Measurements from ENCODE around the gene RYR3.

The RYR3 gene

DNA sequence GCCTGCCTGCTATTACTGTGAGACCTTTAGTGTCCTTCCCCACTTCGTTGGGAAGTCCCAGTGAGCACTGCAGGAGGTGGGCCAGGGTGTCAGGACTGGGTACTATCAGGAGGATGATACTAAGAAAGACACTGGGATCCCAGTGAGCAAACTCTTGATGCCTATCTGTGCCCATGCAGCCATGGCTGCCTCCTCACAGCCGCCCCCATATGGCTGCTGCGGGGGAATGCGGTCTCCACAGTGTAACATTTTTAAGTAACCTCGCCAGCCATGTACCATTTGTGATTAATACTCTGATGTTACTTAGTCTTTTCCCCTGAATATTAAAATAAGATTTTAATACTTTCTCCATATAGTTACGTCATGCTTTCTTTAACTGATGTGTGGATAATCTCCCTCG, 312.2 kb downstream of the RYR3 start:
- no peak for TF ChIP-seq CTCF (IDR thresholded peaks at IDR 0.05; ENCODE audit: borderline replicate concordance, insufficient read depth, low read depth, low read length)
- no peak overlapping the region for H3K4me3 ChIP-seq (ENCODE audit: low read depth, low read length)

- no peak overlapping the region for H3K4me3 ChIP-seq (ENCODE audit: low read depth, low read length)
- no peak for TF ChIP-seq CTCF (IDR thresholded peaks at IDR 0.05; ENCODE audit: borderline replicate concordance, insufficient read depth, low read depth, low read length)
Measured at GRCh38 chr15:33624439-33624838, 313.7 kb downstream of the RYR3 start.

DNA sequence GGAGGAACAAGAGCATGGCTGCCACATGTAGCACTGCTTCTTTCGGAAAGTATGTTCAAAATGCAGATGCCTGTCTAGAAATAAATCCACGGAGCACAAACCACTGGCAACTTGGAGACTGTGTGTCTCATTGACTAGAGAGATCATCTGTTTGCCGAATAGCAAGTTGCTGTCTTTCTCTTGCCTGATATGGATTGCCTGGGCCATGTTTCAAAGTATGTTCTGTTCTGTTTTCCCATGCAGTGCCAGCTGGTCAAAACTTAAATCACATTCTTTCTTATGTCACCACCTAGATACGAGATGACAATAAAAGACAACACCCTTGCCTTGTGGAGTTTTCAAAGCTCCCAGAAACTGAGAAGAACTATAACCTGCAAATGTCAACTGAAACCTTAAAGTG, 318.9 kb downstream of the RYR3 start:
- no peak overlapping the region for H3K4me3 ChIP-seq (ENCODE audit: low read depth, low read length)
- no peak for TF ChIP-seq CTCF (IDR thresholded peaks at IDR 0.05; ENCODE audit: borderline replicate concordance, insufficient read depth, low read depth, low read length)

- no peak for TF ChIP-seq CTCF (IDR thresholded peaks at IDR 0.05; ENCODE audit: borderline replicate concordance, insufficient read depth, low read depth, low read length)
- H3K4me3 ChIP-seq (ENCODE audit: low read depth, low read length): no peak overlapping the region
Measured at GRCh38 chr15:33636234-33636633, 325.5 kb downstream of the RYR3 start.

DNA sequence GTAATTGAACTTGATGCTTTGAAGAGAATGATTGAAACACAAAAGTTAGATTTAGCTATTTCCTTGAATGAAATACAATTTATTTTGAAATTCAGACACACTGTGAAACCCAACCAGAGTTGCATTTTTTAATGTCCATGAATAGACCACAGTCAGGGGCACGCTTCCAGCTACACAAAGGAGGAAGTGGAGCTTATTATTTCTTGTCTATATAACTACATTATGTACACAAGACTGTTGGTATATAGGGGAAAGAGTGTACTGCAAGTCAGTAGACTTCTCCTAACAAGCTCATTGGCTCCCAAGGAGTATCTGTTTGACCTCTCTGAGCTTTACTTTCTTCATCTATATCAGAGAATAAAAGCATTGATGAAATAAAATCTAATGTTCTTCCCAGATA, 326.2 kb downstream of the RYR3 start:
- no peak overlapping the region for H3K4me3 ChIP-seq (ENCODE audit: low read depth, low read length)
- TF ChIP-seq CTCF (IDR thresholded peaks at IDR 0.05; ENCODE audit: borderline replicate concordance, insufficient read depth, low read depth, low read length): no peak

- no peak for TF ChIP-seq CTCF (IDR thresholded peaks at IDR 0.05; ENCODE audit: borderline replicate concordance, insufficient read depth, low read depth, low read length)
Measured at GRCh38 chr15:33638453-33638852, 327.7 kb downstream of the RYR3 start.

DNA sequence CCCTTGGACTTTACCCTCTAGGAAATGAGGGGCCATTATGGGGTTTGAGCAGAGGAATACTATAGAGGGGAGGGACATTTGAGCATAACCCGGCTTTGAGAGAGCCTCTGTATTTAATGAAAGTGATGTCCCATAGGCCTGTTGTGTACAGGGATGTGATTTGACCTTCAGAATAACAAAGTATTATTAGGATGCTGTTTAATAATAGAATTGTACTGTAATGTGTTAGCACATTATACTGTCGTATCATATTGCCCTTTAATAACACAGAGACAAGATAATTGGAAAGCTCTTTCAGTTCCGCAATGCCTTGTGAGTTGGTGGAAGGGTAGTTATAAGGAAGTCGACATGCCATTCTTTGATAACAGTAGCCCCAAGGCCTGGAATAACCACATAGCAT, 328.3 kb downstream of the RYR3 start:
- H3K4me3 ChIP-seq (ENCODE audit: low read depth, low read length): no peak overlapping the region
- TF ChIP-seq CTCF (IDR thresholded peaks at IDR 0.05; ENCODE audit: borderline replicate concordance, insufficient read depth, low read depth, low read length): no peak

More at GRCh38 chr15:33638453-33638852, 327.7 kb downstream of the RYR3 start:
- no peak overlapping the region for H3K4me3 ChIP-seq (ENCODE audit: low read depth, low read length)
